C4-2B (cell line): ENCODE data around the gene RPGRIP1L.

Experiments used
- CTCF ChIP-seq: fragments of 450-650 bp; conservative IDR thresholded peaks from 2 replicates; pipeline ENCODE4 v1.5.1; 2017; ENCODE audit warnings: mild to moderate bottlenecking
- ZFX ChIP-seq: fragments of 450-650 bp; IDR thresholded peaks from 2 replicates; pipeline ENCODE4 v1.6.1; 2017

- no peak for TF ChIP-seq CTCF
- TF ChIP-seq ZFX, result no peak
These were observed 138.3 kb downstream of the RPGRIP1L start for GRCh38 chr16:53565296-53565863.
